Neural progenitor cell (in vitro differentiated cells): ENCODE results near the gene ANKMY1.

Source experiments
- EZH2 ChIP-seq: fragments of 200-600 bp; sonication (generic); IDR thresholded peaks from 2 replicates; pipeline ENCODE4 v1.6.1; 2017; ENCODE audit warnings: antibody characterized with exemption, mild to moderate bottlenecking, moderate library complexity
- TF ChIP-seq, protein P1 (sequence below): fragments of 200-600 bp; sonication (generic); IDR thresholded peaks from 2 replicates; pipeline ENCODE4 v1.5.1; 2017; ENCODE audit warnings: antibody characterized with exemption, mild to moderate bottlenecking

GRCh38 chr2:240455647-240456446 is 101.9 kb downstream of the ANKMY1 start:
- no peak for TF ChIP-seq EZH2
- TF ChIP-seq, protein P1, sequence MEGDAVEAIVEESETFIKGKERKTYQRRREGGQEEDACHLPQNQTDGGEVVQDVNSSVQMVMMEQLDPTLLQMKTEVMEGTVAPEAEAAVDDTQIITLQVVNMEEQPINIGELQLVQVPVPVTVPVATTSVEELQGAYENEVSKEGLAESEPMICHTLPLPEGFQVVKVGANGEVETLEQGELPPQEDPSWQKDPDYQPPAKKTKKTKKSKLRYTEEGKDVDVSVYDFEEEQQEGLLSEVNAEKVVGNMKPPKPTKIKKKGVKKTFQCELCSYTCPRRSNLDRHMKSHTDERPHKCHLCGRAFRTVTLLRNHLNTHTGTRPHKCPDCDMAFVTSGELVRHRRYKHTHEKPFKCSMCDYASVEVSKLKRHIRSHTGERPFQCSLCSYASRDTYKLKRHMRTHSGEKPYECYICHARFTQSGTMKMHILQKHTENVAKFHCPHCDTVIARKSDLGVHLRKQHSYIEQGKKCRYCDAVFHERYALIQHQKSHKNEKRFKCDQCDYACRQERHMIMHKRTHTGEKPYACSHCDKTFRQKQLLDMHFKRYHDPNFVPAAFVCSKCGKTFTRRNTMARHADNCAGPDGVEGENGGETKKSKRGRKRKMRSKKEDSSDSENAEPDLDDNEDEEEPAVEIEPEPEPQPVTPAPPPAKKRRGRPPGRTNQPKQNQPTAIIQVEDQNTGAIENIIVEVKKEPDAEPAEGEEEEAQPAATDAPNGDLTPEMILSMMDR = no peak
